GM12801 (cell line): ENCODE measurements around the gene FOXJ3.
A peak's percentile ranks its signal among the peaks of the same experiment; 100 is the strongest.

Experiments used
- CTCF ChIP-seq: IDR thresholded peaks from one replicate; pipeline ENCODE4 v1.5.1; 2011; ENCODE audit warnings: control low read depth; ENCODE audit not compliant: insufficient read length; ENCODE audit errors: extremely low read depth

The FOXJ3 gene

GRCh38 chr1:42154685-42155084 is 180.3 kb downstream of the FOXJ3 start:
- TF ChIP-seq CTCF = no peak

- no peak for TF ChIP-seq CTCF
Observed at GRCh38 chr1:42153624-42154023, 181.4 kb downstream of the FOXJ3 start.

- no peak for TF ChIP-seq CTCF
Observed at GRCh38 chr1:42152907-42153600, 182.0 kb downstream of the FOXJ3 start, which contains the start of gene GUCA2B. Gene GUCA2B, plus strand, starts transcription at chr1:42153410. Its CDS starts 41 bp downstream, at chr1:42153451.

GRCh38 chr1:42152119-42152518 is 182.9 kb downstream of the FOXJ3 start:
- no peak for TF ChIP-seq CTCF

GRCh38 chr1:42150651-42151050 is 184.4 kb downstream of the FOXJ3 start:
- TF ChIP-seq CTCF = no peak

GRCh38 chr1:42148166-42148565 is 186.9 kb downstream of the FOXJ3 start:
- TF ChIP-seq CTCF = no peak

GRCh38 chr1:42146626-42147320 is 188.3 kb downstream of the FOXJ3 start:
- peak; percentile 22 for TF ChIP-seq CTCF
